Measurements from ENCODE around the gene RBM28.

RBM28 gene

GRCh38 chr7:128257458-128257857, 86.2 kb downstream of the RBM28 start:
- DNase-seq: no peak

GRCh38 chr7:128255271-128255670, 88.4 kb downstream of the RBM28 start:
- no peak for DNase-seq

- DNase-seq: no peak
Measured at GRCh38 chr7:128254470-128254869, 89.2 kb downstream of the RBM28 start.

- no peak for DNase-seq
Measured at GRCh38 chr7:128253701-128254100, 90.0 kb downstream of the RBM28 start.

- DNase-seq: no peak
Measured at GRCh38 chr7:128251337-128251736, 92.4 kb downstream of the RBM28 start.

All from activated CD4-positive, alpha-beta T cell treated with anti-CD3 and anti-CD28 coated beads for 4 hours (primary cell).